Panc1 (cell line): Measurements from ENCODE around the gene RXFP3. TPM values are rescaled to one million over a fixed set of nuclear protein-coding genes. Genes with fewer than 3 reads are reported as not detected.
"Not testable (repeated sequence)": the region's sequence is repeated elsewhere in the genome, so short reads cannot be mapped to it uniquely, and the experiment has no call there.

Source experiments
- ATAC-seq: fragments of 200-7000 bp; cut with Tn5 transposase; 2 replicates; pipeline ENCODE4 v1.9.1; 2020; ENCODE audit warnings: mild to moderate bottlenecking, moderate library complexity
- BruUV-seq: library from RNA; stranded (reverse); fragments of 400-500 nt; replicated peaks from 2 replicates; lab custom pipeline; 2021; lab: Mats Ljungman, UMichigan
- CTCF ChIA-PET: fragments of 300-600 bp; sonication (Branson Sonifier 250); formaldehyde crosslinking; loops from one replicate; lab custom pipeline; 2022; ENCODE audit warnings: antibody characterized with exemption; lab: Charles Lee
- POLR2A ChIA-PET: fragments of 300-600 bp; sonication (Branson Sonifier 250); formaldehyde crosslinking; loops from one replicate; lab custom pipeline; 2022; ENCODE audit warnings: antibody characterized with exemption; lab: Charles Lee
- DNase-seq: peaks from one replicate; pipeline ENCODE4 v3.0.0-alpha.2; 2010; ENCODE audit warnings: low read depth, low spot score
- H3K27ac ChIP-seq: 2 replicates; pipeline ENCODE4 v1.5.1; 2011; ENCODE audit warnings: mild to moderate bottlenecking, low read length, inconsistent platforms
- H3K27me3 ChIP-seq: fragments of 200-500 bp; sonication (Bioruptor generic); 2 replicates; pipeline ENCODE4 v1.6.0; 2014; ENCODE audit warnings: low read length, inconsistent platforms; ENCODE audit not compliant: control insufficient read depth, insufficient read depth
- H3K36me3 ChIP-seq: fragments of 200-500 bp; sonication (Bioruptor generic); 2 replicates; pipeline ENCODE4 v1.5.1; 2014; ENCODE audit warnings: inconsistent platforms, mild to moderate bottlenecking, low read length, moderate library complexity; ENCODE audit not compliant: control insufficient read depth, insufficient read depth
- H3K4me1 ChIP-seq: 2 replicates; pipeline ENCODE4 v1.5.1; 2011; ENCODE audit warnings: inconsistent platforms, mild to moderate bottlenecking, low read length, moderate library complexity; ENCODE audit not compliant: control insufficient read depth, insufficient read depth
- H3K4me3 ChIP-seq, 2 experiments: 2 replicates each; pipeline ENCODE4 v1.5.1; 2011 to 2012; ENCODE audit warnings: low read depth in 2 of 2, low read length in 2 of 2, mild to moderate bottlenecking in 2 of 2, inconsistent platforms in 1 of 2, moderate library complexity in 1 of 2
- H3K9me3 ChIP-seq: fragments of 200-500 bp; sonication (Bioruptor generic); 2 replicates; pipeline ENCODE4 v1.5.1; 2014; ENCODE audit warnings: low read depth, mild to moderate bottlenecking, inconsistent platforms, low read length, moderate library complexity; ENCODE audit not compliant: control insufficient read depth, insufficient read depth
- POLR2AphosphoS5 ChIP-seq: IDR thresholded peaks from 2 replicates; pipeline ENCODE4 v1.6.1; 2012; ENCODE audit warnings: mild to moderate bottlenecking, low read depth, low read length, moderate library complexity
- SIN3A ChIP-seq: IDR thresholded peaks from 2 replicates; pipeline ENCODE4 v1.6.1; 2012; ENCODE audit warnings: low read depth, mild to moderate bottlenecking, low read length, moderate library complexity, borderline replicate concordance; ENCODE audit not compliant: insufficient read depth
- TCF7L2 ChIP-seq: IDR thresholded peaks from 2 replicates; pipeline ENCODE4 v1.6.1; 2011; ENCODE audit warnings: mild to moderate bottlenecking, low read depth, low read length, inconsistent platforms
- in situ Hi-C: cut with HindIII; loops from 2 replicates; pipeline ENCODE4 v1.10.0; 2016; ENCODE audit warnings: low sequenced_read_pairs, low pct_unique_long_range_greater_than_20kb
- intact Hi-C: fragments of 100-400 bp; cut with micrococcal nuclease; formaldehyde crosslinking; loops from one replicate; pipeline ENCODE4 v1.10.0; 2022; ENCODE audit not compliant: unreplicated experiment
- total RNA-seq: library from RNA; stranded (reverse); gene quantifications from one replicate; pipeline ENCODE4 v1.2.1, GENCODE V29; 2021; ENCODE audit not compliant: unreplicated experiment
- TF ChIP-seq, protein P1 (sequence below): fragments of 450-650 bp; IDR thresholded peaks from 2 replicates; pipeline ENCODE4 v1.5.1; 2017; ENCODE audit warnings: mild to moderate bottlenecking
- TF ChIP-seq, protein P2 (sequence below), 2 experiments: IDR thresholded peaks; 2 replicates each; pipeline ENCODE4 v1.6.1; 2011 to 2012; ENCODE audit warnings: low read depth in 2 of 2, control low read depth in 1 of 2, low read length in 1 of 2, mild to moderate bottlenecking in 1 of 2, moderate library complexity in 1 of 2; ENCODE audit not compliant: insufficient read depth in 1 of 2

The RXFP3 gene
- total RNA-seq, 1 experiment from 2014 or later: not detected

- TF ChIP-seq TCF7L2: no peak
- TF ChIP-seq SIN3A: no peak
- TF ChIP-seq POLR2AphosphoS5: no peak
- TF ChIP-seq, protein P1, sequence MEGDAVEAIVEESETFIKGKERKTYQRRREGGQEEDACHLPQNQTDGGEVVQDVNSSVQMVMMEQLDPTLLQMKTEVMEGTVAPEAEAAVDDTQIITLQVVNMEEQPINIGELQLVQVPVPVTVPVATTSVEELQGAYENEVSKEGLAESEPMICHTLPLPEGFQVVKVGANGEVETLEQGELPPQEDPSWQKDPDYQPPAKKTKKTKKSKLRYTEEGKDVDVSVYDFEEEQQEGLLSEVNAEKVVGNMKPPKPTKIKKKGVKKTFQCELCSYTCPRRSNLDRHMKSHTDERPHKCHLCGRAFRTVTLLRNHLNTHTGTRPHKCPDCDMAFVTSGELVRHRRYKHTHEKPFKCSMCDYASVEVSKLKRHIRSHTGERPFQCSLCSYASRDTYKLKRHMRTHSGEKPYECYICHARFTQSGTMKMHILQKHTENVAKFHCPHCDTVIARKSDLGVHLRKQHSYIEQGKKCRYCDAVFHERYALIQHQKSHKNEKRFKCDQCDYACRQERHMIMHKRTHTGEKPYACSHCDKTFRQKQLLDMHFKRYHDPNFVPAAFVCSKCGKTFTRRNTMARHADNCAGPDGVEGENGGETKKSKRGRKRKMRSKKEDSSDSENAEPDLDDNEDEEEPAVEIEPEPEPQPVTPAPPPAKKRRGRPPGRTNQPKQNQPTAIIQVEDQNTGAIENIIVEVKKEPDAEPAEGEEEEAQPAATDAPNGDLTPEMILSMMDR: no peak
- TF ChIP-seq, protein P2, sequence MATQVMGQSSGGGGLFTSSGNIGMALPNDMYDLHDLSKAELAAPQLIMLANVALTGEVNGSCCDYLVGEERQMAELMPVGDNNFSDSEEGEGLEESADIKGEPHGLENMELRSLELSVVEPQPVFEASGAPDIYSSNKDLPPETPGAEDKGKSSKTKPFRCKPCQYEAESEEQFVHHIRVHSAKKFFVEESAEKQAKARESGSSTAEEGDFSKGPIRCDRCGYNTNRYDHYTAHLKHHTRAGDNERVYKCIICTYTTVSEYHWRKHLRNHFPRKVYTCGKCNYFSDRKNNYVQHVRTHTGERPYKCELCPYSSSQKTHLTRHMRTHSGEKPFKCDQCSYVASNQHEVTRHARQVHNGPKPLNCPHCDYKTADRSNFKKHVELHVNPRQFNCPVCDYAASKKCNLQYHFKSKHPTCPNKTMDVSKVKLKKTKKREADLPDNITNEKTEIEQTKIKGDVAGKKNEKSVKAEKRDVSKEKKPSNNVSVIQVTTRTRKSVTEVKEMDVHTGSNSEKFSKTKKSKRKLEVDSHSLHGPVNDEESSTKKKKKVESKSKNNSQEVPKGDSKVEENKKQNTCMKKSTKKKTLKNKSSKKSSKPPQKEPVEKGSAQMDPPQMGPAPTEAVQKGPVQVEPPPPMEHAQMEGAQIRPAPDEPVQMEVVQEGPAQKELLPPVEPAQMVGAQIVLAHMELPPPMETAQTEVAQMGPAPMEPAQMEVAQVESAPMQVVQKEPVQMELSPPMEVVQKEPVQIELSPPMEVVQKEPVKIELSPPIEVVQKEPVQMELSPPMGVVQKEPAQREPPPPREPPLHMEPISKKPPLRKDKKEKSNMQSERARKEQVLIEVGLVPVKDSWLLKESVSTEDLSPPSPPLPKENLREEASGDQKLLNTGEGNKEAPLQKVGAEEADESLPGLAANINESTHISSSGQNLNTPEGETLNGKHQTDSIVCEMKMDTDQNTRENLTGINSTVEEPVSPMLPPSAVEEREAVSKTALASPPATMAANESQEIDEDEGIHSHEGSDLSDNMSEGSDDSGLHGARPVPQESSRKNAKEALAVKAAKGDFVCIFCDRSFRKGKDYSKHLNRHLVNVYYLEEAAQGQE (IDR thresholded peaks at IDR 0.05; ENCODE audit: insufficient read depth in 1 of 2, low read depth in 2 of 2, low read length in 1 of 2): no peak
- Histone ChIP-seq H3K27me3 (peaks cover 11% of the 10 kb centered on the region), H3K4me1 (no peaks in the 10 kb centered on the region), H3K27ac (no peak overlapping the region), H3K9me3 (no peaks in the 10 kb centered on the region), H3K4me3 (no peak overlapping the region), H3K36me3 (no peaks in the 10 kb centered on the region)
- ChIA-PET CTCF (no interaction called here), POLR2A (no interaction called here)
- no TSS peak for BruUV-seq
- in situ Hi-C loops (no loop called here), intact Hi-C loops (no loop called here)
- DNase-seq (no peak), ATAC-seq (no peak)
Observed at GRCh38 chr5:33941090-33941489, 4.9 kb downstream of the RXFP3 start.

GRCh38 chr5:33944543-33945132 is 8.5 kb downstream of the RXFP3 start:
- ChIA-PET CTCF (interaction anchor here (0.6 kb wide), 1 partner anchor 68 kb away, joined by 4 read pairs; no protein-coding TSS in a partner anchor), POLR2A (no interaction called here)
- Histone ChIP-seq H3K4me3 (no peak overlapping the region), H3K4me1 (no peaks in the 10 kb centered on the region), H3K36me3 (no peaks in the 10 kb centered on the region), H3K27me3 (peaks cover 18% of the 10 kb centered on the region), H3K9me3 (no peaks in the 10 kb centered on the region), H3K27ac (no peak overlapping the region)
- intact Hi-C loops (no loop called here), in situ Hi-C loops (no loop called here)
- DNase-seq (no peak), ATAC-seq (peak; percentile 45; the same call in 1 of the 2 replicates)
- no TSS peak for BruUV-seq
- TF ChIP-seq, protein P1: no peak
- no peak for TF ChIP-seq POLR2AphosphoS5
- TF ChIP-seq TCF7L2: no peak
- TF ChIP-seq SIN3A: no peak
- TF ChIP-seq, protein P2 (IDR thresholded peaks at IDR 0.05; ENCODE audit: insufficient read depth in 1 of 2, low read depth in 2 of 2, low read length in 1 of 2): no peak

GRCh38 chr5:33952175-33952574 is 16.0 kb downstream of the RXFP3 start:
- POLR2A ChIA-PET, H3K27me3 ChIP-seq, H3K27ac ChIP-seq, ATAC-seq, intact Hi-C loops, in situ Hi-C loops, H3K9me3 ChIP-seq, BruUV-seq, H3K4me1 ChIP-seq, DNase-seq, CTCF ChIA-PET, H3K4me3 ChIP-seq, H3K36me3 ChIP-seq: not testable (repeated sequence)
